Pancreas (tissue), 10 donors: ENCODE measurements around the gene APOBEC2. TPM values are rescaled to one million over a fixed set of nuclear protein-coding genes. Genes with fewer than 3 reads are reported as not detected.
A peak's percentile ranks its signal among the peaks of the same experiment; 100 is the strongest.

Experiments used
- ATAC-seq, 4 donors: fragments of 200-7000 bp; cut with Tn5 transposase; one replicate each; pipeline versions ENCODE4 v1.8.0 to v1.9.1; 2020; ENCODE audit warnings: mild to moderate bottlenecking in 4 of 4, moderate library complexity in 4 of 4
- DNase-seq, 6 donors: peaks; one replicate each; pipeline ENCODE4 v3.0.0-alpha.2; 2020
- FAIRE-seq: peaks from 2 replicates; lab custom pipeline; 2012; peaks lifted over from hg19 to GRCh38; lab: Jason Lieb, UNC
- H3K27ac ChIP-seq, 4 donors: fragments of 200-600 bp; sonication (generic); 1 replicate in 3 of 4; 2 replicates in 1 of 4; pipeline versions ENCODE4 v1.5.0 to v1.8.0; 2020
- H3K27me3 ChIP-seq, 4 donors: fragments of 200-600 bp; one replicate each; pipeline ENCODE4 v1.8.0; 2021
- H3K36me3 ChIP-seq, 3 donors: fragments of 200-600 bp; sonication (generic) in 1 of 3; one replicate each; pipeline versions ENCODE4 v1.5.0 to v1.8.0; 2020 to 2021
- H3K4me1 ChIP-seq, 3 donors: fragments of 200-600 bp; one replicate each; pipeline ENCODE4 v1.8.0; 2021
- H3K4me3 ChIP-seq, 4 donors: fragments of 200-600 bp; sonication (generic) in 2 of 4; one replicate each; pipeline versions ENCODE4 v1.5.0 to v1.8.0; 2020 to 2021
- H3K9me3 ChIP-seq, 4 donors: fragments of 200-600 bp; one replicate each; pipeline ENCODE4 v1.8.0; 2021
- CTCF ChIP-seq, 4 donors: fragments of 200-600 bp; sonication (generic) in 3 of 4; IDR thresholded peaks; one replicate each; pipeline versions ENCODE4 v1.5.0 to v1.8.0; 2021; ENCODE audit warnings: antibody characterized with exemption in 4 of 4
- WGBS, 2 donors: extraction: QIAGEN DNeasy Blood & Tissue Kit; methylation state at CpG; one replicate each; pipeline ENCODE4 v1.1.7; 2013; 5-methylcytosine and 5-hydroxymethylcytosine counted together
- intact Hi-C, 3 donors: fragments of 100-400 bp; cut with DNase I; formaldehyde crosslinking; loops; one replicate each; pipeline versions ENCODE4 v1.11.1 to v1.14.2; 2022
- polyA plus RNA-seq, 2 donors: library from polyadenylated mRNA; stranded (reverse); fragments of 200-250 nt; gene quantifications; one replicate each; pipeline ENCODE4 v1.2.3, GENCODE V29; 2013
- total RNA-seq, 6 donors: library from RNA; stranded (reverse); fragmentation: NEBNext Ultra II Directional in 4 of 6; extraction: Animal tissue kit (Norgen Biotek cat#: 25700) in 4 of 6; gene quantifications; one replicate each; pipeline versions ENCODE4 v1.2.1 to v1.2.4, GENCODE V29; 2021 to 2023
- donor health status: healthy with polysubstance abuse.
- donor health status: DM: no; HTN: no; CAD: no; lungs with moderate emphysema.
- donor health status: DM: no; HTN: no; CAD: no.
- donor health status: control.
- donor health status: control.
- donor health status: Bipolar disorder and iron deficiency.
- donor health status: DM: yes; HTN: yes; CAD: no.
- donor health status: DM: no; HTN: no; CAD: no.
- donor health status: DM: no; HTN: no; CAD: no.
- donor health status: DM: yes; HTN: yes; CAD: no.

APOBEC2 gene
- total and polyA plus RNA-seq, 8 donors, result 2.7 to 29.6 (median 8.6) TPM

- Histone ChIP-seq H3K36me3 (no peaks in the 10 kb centered on the region), H3K27ac (peak overlapping the region in 2 of 4 donors; percentile 53 to 55), H3K27me3 (no peaks in the 10 kb centered on the region), H3K4me3 (no peak overlapping the region), H3K9me3 (no peaks in the 10 kb centered on the region), H3K4me1 (peaks cover 11 to 33% (median 22%) of the 10 kb centered on the region in 3 donors)
- peak; percentile 80 to 93 (median 90) for ATAC-seq
- DNase-seq, result peak in 5 of 6 donors; percentile 51 to 77 (median 68)
- intact Hi-C loops, result loop anchor here in 2 of 3 donors (10.0 kb wide), 1 partner anchor 127 kb away; no protein-coding TSS in a partner anchor
- 35 to 44% methylated on average over 3 of the region's 3 CpGs for WGBS, 2 donors
- TF ChIP-seq CTCF (IDR thresholded peaks at IDR 0.05), result peak in 2 of 4 donors; percentile 8 to 13
- FAIRE-seq, result no peak
Observed at GRCh38 chr6:41021832-41022231, 31.2 kb upstream of the APOBEC2 start.

GRCh38 chr6:41022294-41022693 lies 30.7 kb upstream of the APOBEC2 start:
- intact Hi-C loops, result loop anchor here in 2 of 3 donors (10.0 kb wide), 1 partner anchor 127 kb away; no protein-coding TSS in a partner anchor
- Histone ChIP-seq H3K27ac (peak overlapping the region in 2 of 4 donors; percentile 53 to 55), H3K36me3 (no peaks in the 10 kb centered on the region), H3K9me3 (no peaks in the 10 kb centered on the region), H3K4me1 (peaks cover 7 to 28% (median 21%) of the 10 kb centered on the region in 3 donors), H3K27me3 (no peaks in the 10 kb centered on the region), H3K4me3 (no peak overlapping the region)
- DNase-seq, result no peak
- no peak for TF ChIP-seq CTCF (IDR thresholded peaks at IDR 0.05)
- peak in 3 of 4 donors; percentile 22 to 44 (median 44) for ATAC-seq
- no peak for FAIRE-seq

- intact Hi-C loops, result loop anchor here in 2 of 3 donors (10.0 kb wide), 1 partner anchor 128 kb away; no protein-coding TSS in a partner anchor
- FAIRE-seq (no peak), DNase-seq (no peak), ATAC-seq (no peak)
- Histone ChIP-seq H3K9me3 (no peaks in the 10 kb centered on the region), H3K36me3 (no peaks in the 10 kb centered on the region), H3K4me3 (no peak overlapping the region), H3K27me3 (no peaks in the 10 kb centered on the region), H3K27ac (peak overlapping the region in 2 of 4 donors; percentile 47 to 55), H3K4me1 (peaks cover 7 to 27% (median 14%) of the 10 kb centered on the region in 3 donors)
- 89 to 91% methylated on average over 3 of the region's 3 CpGs for WGBS, 2 donors
- TF ChIP-seq CTCF (IDR thresholded peaks at IDR 0.05), result no peak
Observed at GRCh38 chr6:41023114-41023513, 29.9 kb upstream of the APOBEC2 start.

GRCh38 chr6:41025966-41026530 lies 27.0 kb upstream of the APOBEC2 start:
- TF ChIP-seq CTCF (IDR thresholded peaks at IDR 0.05), result no peak
- 56 to 58% methylated on average over 3 of the region's 3 CpGs for WGBS, 2 donors
- Histone ChIP-seq H3K27ac (peak overlapping the region in 1 of 4 donors; percentile 91), H3K4me3 (no peak overlapping the region), H3K27me3 (no peaks in the 10 kb centered on the region), H3K4me1 (peaks cover 13 to 38% (median 14%) of the 10 kb centered on the region in 3 donors), H3K9me3 (no peaks in the 10 kb centered on the region), H3K36me3 (no peaks in the 10 kb centered on the region)
- FAIRE-seq, result no peak
- ATAC-seq, result no peak
- intact Hi-C loops, result loop anchor here in 2 of 3 donors (10.0 kb wide), 1 partner anchor 131 kb away; no protein-coding TSS in a partner anchor
- DNase-seq, result no peak

GRCh38 chr6:41027241-41027640 lies 25.8 kb upstream of the APOBEC2 start:
- no peak for FAIRE-seq
- ATAC-seq, result no peak
- intact Hi-C loops, result loop anchor here in 2 of 3 donors (10.0 kb wide), 1 partner anchor 132 kb away; no protein-coding TSS in a partner anchor
- peak overlapping the region; percentile 3 to 51 (median 40) for H3K4me3 ChIP-seq
- no peak for DNase-seq
- H3K36me3 ChIP-seq, result no peaks in the 10 kb centered on the region
- H3K9me3 ChIP-seq, result no peaks in the 10 kb centered on the region
- WGBS, 2 donors, result 10 to 17% methylated on average over 4 of the region's 4 CpGs
- peaks cover 5 to 28% (median 6%) of the 10 kb centered on the region in 3 donors for H3K4me1 ChIP-seq
- H3K27me3 ChIP-seq, result no peaks in the 10 kb centered on the region
- peak overlapping the region; percentile 83 to 91 (median 86) for H3K27ac ChIP-seq
- TF ChIP-seq CTCF (IDR thresholded peaks at IDR 0.05), result no peak
